GM19455 (cell line): ENCODE results near the gene GNG2.
A peak's percentile ranks its signal among the peaks of the same experiment; 100 is the strongest.

Source experiments
- ATAC-seq: cut with Tn5 transposase; IDR thresholded peaks from one replicate; pipeline ENCODE4 v1.9.1; 2021; ENCODE audit not compliant: unreplicated experiment

GNG2 gene

GRCh38 chr14:51989293-51990234 is 129.2 kb downstream of the GNG2 start, which contains the start of gene RTRAF:
Gene RTRAF (plus strand): TSS chr14:51989546. CDS start chr14:51989640, 94 bp downstream.
- peak; percentile 95 for ATAC-seq

DNA sequence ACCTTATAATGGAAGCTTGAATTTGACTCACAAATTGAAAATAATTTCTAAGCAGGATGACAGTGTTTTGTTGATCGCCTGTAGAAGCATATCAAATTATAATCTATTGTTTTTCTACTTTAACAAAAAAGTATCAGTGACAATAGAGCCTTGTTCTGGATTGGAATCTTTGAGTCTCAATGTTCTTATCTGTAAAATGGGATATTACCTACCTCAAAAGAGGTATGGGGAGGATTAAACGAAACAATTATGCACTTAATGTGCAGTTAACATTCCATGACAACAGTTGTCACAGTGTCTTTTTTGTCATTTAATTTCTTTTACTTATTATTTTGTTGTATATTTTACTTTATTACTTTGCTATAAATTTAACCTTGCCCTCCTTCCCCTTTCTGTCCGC is 130.1 kb downstream of the GNG2 start:
- ATAC-seq: no peak

DNA sequence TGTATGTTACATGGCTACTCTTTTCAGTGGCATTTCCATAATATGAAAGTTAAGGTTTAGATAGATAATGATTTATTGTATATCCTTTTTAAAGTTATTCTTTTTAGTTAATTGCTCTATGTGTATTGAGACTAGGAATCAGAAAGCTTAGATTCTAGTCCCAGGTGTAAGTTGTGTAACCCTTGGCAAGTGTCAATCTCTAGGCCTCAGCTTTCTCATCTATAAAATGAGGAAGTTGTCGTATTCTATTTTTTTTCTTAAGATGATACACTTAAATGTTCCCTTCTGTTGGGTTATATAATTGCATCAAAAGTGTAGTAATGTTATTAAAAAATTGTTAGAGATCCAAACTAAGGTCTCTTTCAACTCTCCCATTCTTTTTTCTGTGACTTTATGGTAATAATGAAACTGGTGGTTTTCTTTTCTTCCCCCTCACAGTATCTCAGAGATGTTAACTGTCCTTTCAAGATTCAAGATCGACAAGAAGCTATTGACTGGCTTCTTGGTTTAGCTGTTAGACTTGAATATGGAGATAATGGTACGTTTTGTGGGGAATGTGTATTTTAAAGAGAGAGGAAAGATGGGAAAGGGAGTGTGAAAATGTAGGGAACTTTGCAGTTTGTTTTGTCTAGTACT is 133.0 kb downstream of the GNG2 start:
- ATAC-seq: no peak

DNA sequence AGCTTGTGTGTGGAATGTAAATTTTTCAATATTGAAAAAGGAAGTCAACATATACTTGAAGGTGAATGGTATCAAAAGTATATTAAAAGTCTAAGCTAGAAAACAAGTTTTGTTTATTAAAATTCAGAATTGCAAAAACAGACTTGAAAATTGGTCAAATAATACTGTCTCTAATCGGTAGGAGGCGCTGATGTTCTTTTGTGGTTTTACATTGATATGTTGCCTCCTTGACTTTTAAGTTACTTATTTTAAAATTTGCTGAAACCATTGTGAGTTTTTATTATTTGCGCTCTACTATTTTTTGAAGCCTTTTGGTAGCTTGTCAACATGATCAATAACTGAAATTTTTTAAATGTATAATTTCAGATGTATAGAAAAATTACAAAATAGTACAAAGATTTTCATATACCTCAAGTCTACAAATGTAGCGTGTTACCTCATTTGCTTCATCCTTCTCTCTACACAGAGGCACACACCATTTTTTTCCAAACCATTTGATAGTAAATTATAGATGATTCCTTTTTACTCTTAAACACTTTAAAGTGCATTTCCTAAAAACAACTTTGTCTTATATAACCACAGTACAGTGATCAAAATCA is 135.8 kb downstream of the GNG2 start:
- no peak for ATAC-seq

DNA sequence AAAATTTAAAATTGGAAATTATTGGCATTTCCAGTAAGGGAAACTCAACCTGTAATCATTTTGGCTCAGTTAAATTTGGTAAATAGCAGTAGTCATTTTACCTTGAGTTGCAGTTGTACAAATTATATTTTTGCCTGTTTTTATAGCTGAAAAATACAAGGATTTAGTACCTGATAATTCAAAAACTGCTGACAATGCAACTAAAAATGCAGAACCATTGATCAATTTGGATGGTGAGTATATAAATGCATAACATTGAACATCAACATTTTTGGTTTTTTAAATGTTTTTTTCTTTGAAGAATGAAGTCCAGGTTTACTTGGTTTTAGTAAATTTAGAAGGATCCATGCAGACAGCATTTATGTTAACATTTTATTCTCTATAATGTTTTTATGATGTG is 137.9 kb downstream of the GNG2 start:
- ATAC-seq: no peak

- ATAC-seq: no peak
Measured at GRCh38 chr14:51999084-51999483, 138.7 kb downstream of the GNG2 start.

- ATAC-seq: no peak
Measured at GRCh38 chr14:52000019-52000582, 139.7 kb downstream of the GNG2 start.

DNA sequence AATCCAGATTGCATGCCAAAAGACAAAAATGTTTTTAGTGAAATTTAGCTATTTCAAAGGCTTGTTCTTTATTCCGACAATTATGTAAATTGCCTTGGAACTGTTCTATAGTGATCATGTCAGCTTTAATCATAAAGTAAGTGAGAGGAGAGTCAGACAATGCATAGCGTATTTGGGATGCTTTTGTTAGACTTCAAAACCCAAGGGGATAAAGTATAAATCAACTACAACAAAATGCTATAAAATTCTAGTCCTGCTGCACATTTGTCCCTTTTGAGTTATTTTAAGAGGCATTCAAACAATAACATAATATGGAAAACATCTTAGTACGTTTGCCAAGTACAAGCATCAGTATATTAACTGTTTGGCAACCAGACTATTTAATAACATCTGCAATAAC is 140.3 kb downstream of the GNG2 start:
- no peak for ATAC-seq

GRCh38 chr14:52002542-52002941 is 142.1 kb downstream of the GNG2 start:
- no peak for ATAC-seq

DNA sequence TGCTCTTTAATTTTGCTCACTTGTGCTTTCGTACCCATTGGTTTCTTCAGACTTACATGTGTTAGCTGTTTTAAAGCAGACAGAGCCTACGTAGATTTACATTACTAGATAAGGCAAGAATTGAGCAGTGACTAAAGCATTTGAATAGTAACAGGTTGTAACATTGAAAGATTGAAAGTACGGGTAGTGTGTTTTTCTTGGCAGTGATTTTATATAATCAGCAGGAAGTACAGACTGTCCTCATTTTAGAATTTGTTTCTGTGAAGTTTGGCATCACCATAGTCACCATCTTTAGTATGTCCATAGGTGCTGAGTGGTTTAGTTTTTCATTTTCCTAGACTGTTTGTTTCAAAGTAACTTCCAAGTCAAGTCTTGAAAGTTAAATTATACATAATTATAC is 142.9 kb downstream of the GNG2 start:
- ATAC-seq: no peak

DNA sequence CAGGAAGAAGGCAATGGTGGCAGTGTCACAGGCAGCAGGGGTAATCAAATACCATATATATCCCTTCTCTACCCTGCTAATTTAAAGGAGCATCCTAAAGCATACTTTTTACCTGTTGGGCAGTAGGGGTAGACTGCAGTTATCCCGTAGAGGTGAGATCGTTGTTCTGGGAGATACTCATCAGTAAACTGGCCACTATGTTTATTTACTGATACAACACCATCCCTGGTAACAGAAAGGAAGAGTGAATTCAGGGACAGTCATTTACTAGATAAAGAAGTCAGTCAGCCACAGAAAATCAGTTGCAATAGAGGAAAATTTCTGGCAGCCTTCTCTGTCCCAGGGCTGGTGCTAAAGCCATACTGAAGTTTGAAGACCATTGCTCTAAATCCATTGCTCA is 145.2 kb downstream of the GNG2 start:
- ATAC-seq: no peak

GRCh38 chr14:52006361-52006760 is 145.9 kb downstream of the GNG2 start:
- ATAC-seq: no peak

DNA sequence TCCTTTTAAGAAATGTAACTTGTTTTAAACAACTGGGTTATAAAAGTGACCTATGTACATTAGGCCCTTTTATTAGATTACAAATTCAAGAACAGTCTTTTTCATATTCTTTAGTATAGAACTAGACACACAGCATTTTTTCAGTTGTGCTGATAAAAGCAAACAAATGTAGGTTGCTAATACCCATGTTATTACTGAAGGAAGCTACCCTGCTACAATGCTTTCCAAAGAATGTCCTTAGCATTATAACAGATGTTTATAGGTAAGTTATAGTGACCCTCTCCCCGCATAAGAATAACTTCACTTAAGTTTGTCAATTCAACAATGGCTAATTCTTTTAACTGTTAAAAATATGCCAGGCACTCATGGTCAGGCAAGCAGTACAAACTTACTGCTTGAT is 146.8 kb downstream of the GNG2 start:
- no peak for ATAC-seq

DNA sequence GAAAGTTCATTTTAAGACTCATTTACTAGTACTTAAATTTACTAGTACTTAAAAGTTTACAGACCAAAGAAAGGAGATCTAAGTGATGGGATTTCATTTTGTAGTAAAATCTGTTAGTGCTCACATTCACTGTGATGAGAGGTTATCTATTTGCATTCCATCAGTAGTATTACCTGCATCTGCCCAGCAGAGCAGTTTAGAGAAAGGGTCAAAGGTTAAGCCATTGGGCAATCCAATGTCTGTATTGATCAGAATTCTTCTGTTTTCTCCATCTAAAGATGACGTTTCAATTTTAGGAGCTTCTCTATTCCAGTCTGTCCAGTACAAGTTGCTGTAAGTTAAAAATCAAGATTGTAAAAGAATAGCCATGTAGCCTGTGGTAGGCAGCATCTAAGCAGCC is 147.2 kb downstream of the GNG2 start:
- no peak for ATAC-seq

DNA sequence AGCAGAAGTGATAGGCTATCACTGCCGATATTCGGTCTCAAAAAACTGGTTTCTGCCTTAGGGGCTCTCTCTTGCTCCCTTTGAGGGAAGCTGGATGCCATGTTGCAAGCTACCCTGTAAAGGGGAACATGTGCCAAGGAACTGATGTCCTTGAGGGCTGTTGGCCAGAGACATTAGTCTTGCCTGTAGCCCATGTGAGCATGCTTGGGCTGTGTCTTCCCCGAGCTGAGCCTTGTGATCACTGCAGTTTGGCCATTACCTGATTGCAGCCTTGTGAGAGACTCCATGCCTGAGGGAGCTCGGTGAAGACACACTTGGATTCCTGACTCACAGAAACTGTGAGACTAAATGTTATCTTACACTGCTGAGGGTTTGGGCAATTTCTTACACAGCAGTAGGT is 147.7 kb downstream of the GNG2 start:
- ATAC-seq: no peak

DNA sequence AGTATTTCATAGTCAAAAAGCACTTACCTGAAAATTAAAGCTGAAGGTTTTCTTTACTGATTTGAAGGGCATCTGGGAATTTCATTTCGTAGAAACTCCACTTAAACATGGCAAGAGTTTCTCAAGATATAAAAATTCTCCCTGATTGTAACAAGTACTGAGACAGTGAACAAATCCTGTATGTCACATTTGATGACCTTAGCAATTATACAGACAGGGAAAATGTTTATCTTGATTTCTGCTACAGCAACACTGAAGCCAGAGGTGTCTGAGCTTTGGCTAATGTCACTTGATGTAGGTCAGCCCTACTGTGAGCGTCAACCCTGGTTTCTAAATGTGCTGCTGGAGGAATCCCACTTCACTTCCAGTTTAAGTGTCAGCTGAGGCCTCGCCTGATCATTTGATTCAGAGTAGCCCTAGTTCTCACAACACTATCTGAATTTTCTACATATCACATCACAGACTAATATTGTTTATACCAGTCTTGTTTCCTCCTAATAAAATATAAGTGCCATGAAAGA is 149.8 kb downstream of the GNG2 start:
- no peak for ATAC-seq

GRCh38 chr14:52011523-52011922 is 151.1 kb downstream of the GNG2 start:
- no peak for ATAC-seq

DNA sequence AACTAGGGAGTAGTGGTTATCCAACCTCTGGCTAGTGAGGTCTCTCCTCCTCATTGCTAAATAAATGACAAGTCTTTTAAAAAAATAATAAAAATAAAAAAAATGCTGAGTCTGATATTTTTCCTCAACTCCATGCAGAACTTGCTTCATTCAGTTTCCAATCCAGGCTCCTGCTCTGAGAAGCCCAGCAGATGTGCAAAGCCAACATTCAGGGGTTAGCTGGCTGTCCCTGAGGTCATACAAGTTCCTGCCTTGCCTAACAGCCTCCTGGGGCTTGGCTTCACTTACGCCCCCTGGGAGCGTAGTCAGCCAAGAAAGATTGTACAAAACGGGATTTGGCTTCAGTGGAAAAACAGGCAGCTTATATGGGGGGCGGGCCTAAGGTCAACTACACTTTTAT is 152.2 kb downstream of the GNG2 start:
- no peak for ATAC-seq

- ATAC-seq: no peak
Measured at GRCh38 chr14:52013984-52014600, 153.7 kb downstream of the GNG2 start.

DNA sequence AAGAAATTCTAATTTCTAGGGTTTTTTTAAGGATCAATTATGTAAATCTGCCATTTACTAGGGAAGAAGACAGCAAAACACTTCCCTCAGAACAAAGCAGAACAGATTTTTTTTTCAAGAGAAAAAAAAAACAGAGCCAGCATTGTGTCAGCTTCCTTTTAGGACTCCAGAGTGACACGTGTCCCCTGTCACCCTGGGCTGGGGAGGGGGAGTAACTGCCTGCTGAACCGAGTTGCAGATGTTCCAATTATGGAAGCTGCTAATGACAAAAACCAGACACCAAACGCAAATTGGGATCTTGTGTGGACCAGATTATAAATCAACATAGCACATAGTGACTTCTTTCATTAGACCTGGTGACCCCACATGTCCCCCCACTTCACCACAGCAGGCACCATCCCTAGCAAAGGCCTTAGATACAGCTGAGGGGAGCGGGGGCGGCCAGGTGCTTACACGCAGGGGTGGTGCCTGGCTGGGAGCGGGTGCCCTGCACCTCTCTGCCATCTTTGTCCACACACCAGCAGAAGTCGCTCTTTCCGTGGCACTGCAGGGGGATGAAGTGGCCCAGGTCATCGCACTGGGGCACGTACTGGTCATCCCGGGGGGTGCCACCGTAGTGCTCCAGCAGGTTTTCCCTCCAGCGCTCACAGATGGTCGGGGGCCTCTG is 154.3 kb downstream of the GNG2 start:
- ATAC-seq: no peak
